RWPE1 (cell line): Measurements from ENCODE around the gene CCDC190.

ENCODE experiments used
- CTCF ChIA-PET: fragments of 350-600 bp; sonication (Branson Sonifier 250); formaldehyde crosslinking; extraction: SDS; loops from one replicate; lab custom pipeline; 2021; lab: Yijun Ruan, JAX
- POLR2A ChIA-PET: fragments of 400-600 bp; formaldehyde crosslinking; extraction: SDS; loops from one replicate; lab custom pipeline; 2020; ENCODE audit warnings: antibody characterized with exemption; ENCODE audit not compliant: low non-redundant PET; lab: Yijun Ruan, JAX
- DNase-seq: peaks from one replicate; pipeline ENCODE4 v3.0.0; 2012; ENCODE audit warnings: low spot score
- H3K27ac ChIP-seq: fragments of 450-650 bp; 2 replicates; pipeline ENCODE4 v1.5.1; 2017
- CTCF ChIP-seq: fragments of 450-650 bp; conservative IDR thresholded peaks from 2 replicates; pipeline ENCODE4 v1.5.1; 2017; ENCODE audit warnings: low read depth, mild to moderate bottlenecking

Gene CCDC190

GRCh38 chr1:162861101-162861500 lies at the start of gene CCDC190:
Gene CCDC190, minus strand, starts transcription at chr1:162861175. Its CDS starts 1,529 bp downstream, at chr1:162859646.
- H3K27ac ChIP-seq = no peak within 1 kb of the TSS
- POLR2A ChIA-PET = no interaction called here
- TF ChIP-seq CTCF = no peak
- CTCF ChIA-PET = no interaction called here
- DNase-seq = no peak

- H3K27ac ChIP-seq = no peak overlapping the region
- ChIA-PET POLR2A (interaction anchor here (0.6 kb wide), 1 partner anchor 626 kb away, joined by 7 read pairs; no protein-coding TSS in a partner anchor), CTCF (interaction anchor here (0.5 to 1.2 kb wide), 3 partner anchors 22 to 265 kb away, joined by 4 read pairs; no protein-coding TSS in a partner anchor)
- TF ChIP-seq CTCF = no peak
- no peak for DNase-seq
These were observed 49.2 kb upstream of the CCDC190 start for GRCh38 chr1:162910161-162910560.

- DNase-seq = peak; percentile 77
- H3K27ac ChIP-seq = no peak overlapping the region
- TF ChIP-seq CTCF = no peak
- ChIA-PET CTCF (no interaction called here), POLR2A (no interaction called here)
These were observed 47.8 kb upstream of the CCDC190 start for GRCh38 chr1:162908780-162909179.

GRCh38 chr1:162908236-162908635 lies 47.3 kb upstream of the CCDC190 start:
- ChIA-PET CTCF (no interaction called here), POLR2A (interaction anchor here (0.7 kb wide), 1 partner anchor 37 kb away, joined by 3 read pairs; no protein-coding TSS in a partner anchor)
- H3K27ac ChIP-seq = no peak overlapping the region
- no peak for DNase-seq
- TF ChIP-seq CTCF = no peak

GRCh38 chr1:162906485-162906884 lies 45.5 kb upstream of the CCDC190 start:
- DNase-seq = no peak
- TF ChIP-seq CTCF = no peak
- ChIA-PET POLR2A (no interaction called here), CTCF (interaction anchor here (0.6 kb wide), 1 partner anchor 14 kb away, joined by 3 read pairs; no protein-coding TSS in a partner anchor)
- H3K27ac ChIP-seq = no peak overlapping the region

- no peak overlapping the region for H3K27ac ChIP-seq
- peak; percentile 76 for DNase-seq
- POLR2A ChIA-PET = no interaction called here
- TF ChIP-seq CTCF = no peak
- CTCF ChIA-PET = no interaction called here
These were observed 44.5 kb upstream of the CCDC190 start for GRCh38 chr1:162905174-162906158.
